ENCODE data around the gene AIP.
A peak's percentile ranks its signal among the peaks of the same experiment; 100 is the strongest.

The AIP gene

GRCh38 chr11:67482827-67483798 lies at the start of gene AIP:
TSS of gene AIP (plus strand) at chr11:67483026. CDS start at chr11:67483159, 133 bp downstream.
- DNase-seq: peak; percentile 87 to 96 (median 94)

GRCh38 chr11:67433536-67434394 lies 49.1 kb upstream of the AIP start:
- no peak for DNase-seq

- no peak for DNase-seq
Observed at GRCh38 chr11:67434395-67434881, 48.4 kb upstream of the AIP start.

GRCh38 chr11:67435031-67435726 lies 47.6 kb upstream of the AIP start:
- DNase-seq: no peak

GRCh38 chr11:67435727-67436458 lies 46.9 kb upstream of the AIP start:
- DNase-seq: no peak

- peak in 3 of 4 experiments; percentile 41 to 53 (median 42) for DNase-seq
Observed at GRCh38 chr11:67436459-67437081, 46.3 kb upstream of the AIP start.

GRCh38 chr11:67437082-67437808 lies 45.6 kb upstream of the AIP start, which contains the start of gene PTPRCAP:
TSS of gene PTPRCAP (minus strand) at chr11:67437682. CDS start at chr11:67437619, 63 bp downstream.
- peak in 3 of 4 experiments; percentile 47 to 87 (median 79) for DNase-seq

GRCh38 chr11:67437809-67438157 lies 45.0 kb upstream of the AIP start:
- no peak for DNase-seq

- peak; percentile 43 to 63 (median 50) for DNase-seq
Observed at GRCh38 chr11:67438158-67438902, 44.5 kb upstream of the AIP start.

- DNase-seq: no peak
Observed at GRCh38 chr11:67439321-67440228, 43.3 kb upstream of the AIP start.

- no peak for DNase-seq
Observed at GRCh38 chr11:67440229-67441097, 42.4 kb upstream of the AIP start.

GRCh38 chr11:67441098-67441563 lies 41.7 kb upstream of the AIP start:
- DNase-seq: no peak

GRCh38 chr11:67441731-67442351 lies 41.0 kb upstream of the AIP start:
- no peak for DNase-seq

GRCh38 chr11:67442504-67443404 lies 40.1 kb upstream of the AIP start:
- DNase-seq: no peak

GRCh38 chr11:67445515-67445914 lies 37.3 kb upstream of the AIP start:
- DNase-seq: no peak

- DNase-seq: no peak
Observed at GRCh38 chr11:67448220-67448609, 34.6 kb upstream of the AIP start.

Measured in activated CD4-positive, CD25-positive, alpha-beta regulatory T cell (primary cell).